ENCODE results near the gene PPP2R5B.

PPP2R5B gene

DNA sequence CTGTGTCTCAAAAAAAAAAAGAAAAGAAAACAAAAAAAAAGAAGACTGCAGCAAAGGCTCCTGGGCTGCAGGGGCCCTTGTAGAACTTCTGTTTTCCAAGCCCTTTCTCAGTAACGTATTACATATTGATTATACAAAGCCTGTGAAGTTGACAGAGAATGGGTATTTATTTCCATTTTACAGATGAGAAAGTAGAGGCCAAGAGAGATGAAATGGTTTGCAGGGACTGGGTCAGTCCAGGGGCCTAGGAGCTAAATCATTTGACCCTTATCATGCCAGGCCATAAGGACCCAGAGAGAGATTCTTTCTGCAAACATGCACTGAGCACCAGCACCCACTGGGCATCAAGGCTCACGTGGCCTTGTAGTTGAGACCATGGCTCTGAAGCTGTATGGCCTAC, 4.5 kb downstream of the PPP2R5B start:
- DNase-seq, result no peak

DNA sequence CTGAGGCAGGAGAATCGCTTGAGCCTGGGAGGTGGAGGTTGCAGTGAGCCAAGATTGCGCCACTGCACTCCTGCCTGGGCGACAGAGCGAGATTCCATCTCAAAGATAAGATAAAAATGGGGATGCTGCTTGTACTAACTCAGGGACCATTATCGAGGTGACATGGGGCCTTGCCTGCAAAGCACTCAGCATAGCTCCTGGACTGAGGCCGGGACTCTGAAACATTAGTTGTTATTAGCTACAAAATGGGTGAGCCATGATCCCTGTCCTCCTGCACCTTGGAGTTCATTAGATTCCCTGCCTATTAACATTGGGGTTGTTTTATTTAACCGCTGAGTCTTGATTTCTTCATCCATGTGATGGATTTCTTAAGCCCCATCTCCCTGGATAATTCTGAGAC, 5.1 kb downstream of the PPP2R5B start:
- DNase-seq, result no peak

GRCh38 chr11:64930340-64930739, 5.9 kb downstream of the PPP2R5B start:
- no peak for DNase-seq

GRCh38 chr11:64931290-64931689, 6.8 kb downstream of the PPP2R5B start:
- DNase-seq, result no peak

DNA sequence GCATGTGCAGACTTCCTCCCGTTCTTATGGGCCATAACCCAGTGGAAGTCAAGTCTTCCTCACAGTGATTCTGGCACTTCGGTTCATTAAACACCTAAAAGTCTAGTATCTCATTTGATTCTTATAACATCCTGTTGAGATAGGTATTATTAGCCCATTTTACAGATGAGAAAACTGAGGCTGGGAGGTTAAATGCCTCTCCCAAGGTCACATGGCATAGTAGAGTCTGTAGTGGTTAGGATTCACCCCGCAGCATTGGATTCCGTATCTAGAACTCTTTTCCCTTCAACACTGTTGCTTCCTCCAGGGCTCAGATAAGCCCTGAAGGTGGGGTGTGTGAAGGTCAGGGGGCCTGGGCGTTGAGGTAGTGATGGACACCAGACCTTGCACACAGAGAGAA, 7.8 kb downstream of the PPP2R5B start:
- DNase-seq, result no peak

- no peak for DNase-seq
Measured at GRCh38 chr11:64933213-64933934, 8.9 kb downstream of the PPP2R5B start.

DNA sequence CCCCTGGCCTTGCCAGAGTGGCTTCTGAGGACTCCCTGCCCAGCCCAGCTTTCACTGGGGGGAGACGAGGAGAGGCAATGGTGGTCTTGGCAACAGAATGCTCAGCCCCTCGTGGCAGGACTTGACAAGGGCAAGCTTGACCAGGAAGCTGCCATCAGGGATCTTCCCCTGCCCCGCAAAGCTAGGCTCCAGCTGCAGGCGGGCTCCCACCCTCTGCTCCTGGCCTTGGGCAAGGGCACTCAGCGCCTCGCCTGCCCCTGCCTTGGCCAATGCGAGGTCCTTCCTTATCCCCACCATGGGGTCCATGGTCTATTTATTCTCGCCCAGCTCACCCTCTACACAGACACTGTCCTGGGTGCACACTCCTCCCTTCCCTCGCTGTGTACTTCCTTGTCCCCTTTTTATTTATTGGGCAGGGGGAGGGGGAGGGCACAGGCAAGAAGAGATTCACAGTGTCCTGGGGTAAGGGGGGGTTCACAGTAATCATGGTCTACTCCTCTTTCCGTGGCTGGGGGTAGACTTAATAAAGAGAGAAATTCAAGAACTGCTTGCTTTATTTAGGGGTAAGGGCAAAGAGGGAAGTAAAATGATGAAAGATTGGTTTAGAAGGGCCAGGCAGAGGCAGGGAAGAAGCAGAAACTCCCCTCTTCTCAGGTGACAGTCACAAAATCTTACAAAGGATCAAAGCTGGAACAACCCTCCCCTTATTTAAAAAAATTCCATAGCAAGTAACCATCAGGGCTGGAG, 9.6 kb downstream of the PPP2R5B start:
- DNase-seq, result no peak

DNA sequence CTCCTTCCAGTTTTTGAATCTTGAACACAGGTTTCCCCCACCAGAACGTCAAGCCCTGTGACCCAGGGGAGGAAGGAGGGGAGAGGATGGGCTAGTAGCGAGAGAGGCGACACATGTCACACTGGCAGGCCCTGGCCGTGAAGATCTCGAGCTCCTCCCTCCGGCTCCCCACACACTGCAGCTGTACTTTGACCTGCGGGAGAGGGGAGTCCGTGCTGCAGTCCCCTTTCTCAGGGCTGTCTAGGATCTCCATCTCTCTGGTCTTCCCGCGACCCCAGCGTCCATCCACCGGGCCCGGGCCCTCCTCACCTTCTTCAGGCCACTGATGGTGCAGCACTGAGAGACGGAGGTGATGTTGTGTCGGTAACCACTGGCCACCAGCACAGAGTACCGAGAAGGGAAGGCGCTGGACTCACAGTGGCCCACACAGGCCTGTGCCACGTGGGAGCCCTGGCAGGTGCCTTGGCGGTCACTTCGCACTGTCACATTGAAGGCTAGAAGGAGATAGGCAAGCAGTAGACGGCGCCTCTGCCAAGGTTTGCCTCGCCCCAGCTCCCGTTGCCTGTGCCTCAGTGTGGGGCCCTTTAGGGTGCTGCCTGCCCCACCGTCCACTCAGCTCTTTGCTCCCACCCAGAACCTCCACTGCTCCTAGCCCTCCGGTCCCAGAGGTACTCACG, 10.3 kb downstream of the PPP2R5B start:
- no peak for DNase-seq

DNA sequence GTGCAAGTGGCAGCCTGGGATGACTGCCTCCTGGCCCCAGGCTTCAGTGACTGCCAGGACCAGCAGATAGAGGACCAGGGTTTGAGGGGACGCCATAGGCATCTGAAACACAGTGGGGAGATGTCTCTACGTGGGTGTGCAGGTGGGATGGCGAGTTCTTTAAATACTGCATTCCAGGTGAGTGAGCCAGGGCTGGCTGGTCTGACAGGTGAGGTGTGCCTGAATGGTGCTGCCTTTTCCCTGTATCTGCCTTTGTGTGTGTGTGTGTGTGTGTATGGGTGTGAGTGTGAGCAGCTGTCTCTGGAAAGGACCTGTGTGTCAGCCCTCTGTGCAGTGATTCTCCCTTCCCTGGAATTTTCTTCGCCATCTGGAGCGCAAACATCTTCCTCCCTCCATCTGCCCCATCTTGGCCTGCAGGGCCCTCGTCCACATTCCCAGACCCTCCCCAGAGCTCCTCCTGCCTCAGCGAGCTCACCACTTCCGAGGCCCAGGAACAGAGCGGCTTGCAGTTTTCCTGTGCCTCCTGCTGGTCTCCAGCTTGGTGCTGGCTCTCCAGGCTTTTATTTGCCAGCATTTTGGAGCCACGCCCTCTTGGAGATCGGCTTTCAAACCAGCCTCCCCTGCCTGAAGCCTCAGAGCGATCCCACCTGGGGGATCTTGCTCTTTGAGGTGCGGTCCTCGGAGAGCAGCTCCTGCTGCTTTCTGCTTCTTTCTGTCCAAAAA, 11.0 kb downstream of the PPP2R5B start, which contains the start of gene GPHA2:
Gene GPHA2 (minus strand): TSS at position 535 of the 723 bp plus-strand sequence. CDS start 433 bp downstream, at position 102.
- no peak for DNase-seq

GRCh38 chr11:64936539-64936938, 12.1 kb downstream of the PPP2R5B start:
- no peak for DNase-seq

DNA sequence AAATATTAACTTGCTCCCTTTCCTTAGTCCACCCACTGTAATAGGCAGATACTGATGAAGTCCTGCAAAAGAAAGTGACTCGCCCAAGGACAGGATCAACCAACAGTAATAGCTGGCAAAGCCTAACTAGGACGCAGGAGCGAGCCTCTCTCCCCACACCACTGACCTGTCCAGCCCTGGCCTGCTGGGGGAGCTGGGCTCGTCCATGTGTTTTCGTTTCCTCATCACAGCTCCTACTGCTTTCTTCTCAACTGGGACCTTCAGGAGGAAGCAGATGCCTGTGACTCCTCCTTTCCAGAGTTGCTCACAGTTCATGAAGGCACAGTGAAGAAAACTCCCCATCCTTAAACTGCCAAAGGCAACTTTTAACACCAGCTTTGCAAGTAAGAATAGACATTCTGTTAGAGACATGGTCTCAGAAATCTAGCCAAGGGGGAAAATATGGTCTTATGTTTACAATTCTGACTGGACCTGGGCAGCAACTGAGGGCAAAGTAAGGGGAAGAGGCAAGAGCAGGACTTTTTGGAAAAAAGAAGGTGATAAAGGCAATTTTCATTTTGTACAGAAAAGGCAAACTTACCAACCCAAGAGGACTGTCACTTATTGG, 22.8 kb downstream of the PPP2R5B start:
- DNase-seq, result no peak

DNA sequence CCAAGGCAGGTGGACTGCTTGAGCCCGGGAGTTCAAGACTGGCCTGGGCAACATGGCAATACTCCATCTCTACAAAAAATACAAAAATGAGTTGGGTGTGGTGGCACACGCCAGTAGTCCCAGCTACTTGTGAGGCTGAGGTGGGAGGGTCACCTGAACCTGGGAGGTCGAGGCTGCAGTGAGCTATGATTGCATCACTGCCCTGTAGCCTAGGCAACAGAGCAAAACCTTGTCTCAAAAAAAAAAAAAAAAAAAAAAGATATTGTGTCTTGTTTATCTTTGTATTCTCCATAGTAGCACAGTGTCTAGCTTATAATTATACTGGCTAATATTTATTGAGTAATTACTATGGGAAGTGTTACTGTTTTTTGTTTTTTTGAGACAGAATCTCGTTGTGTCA, 27.0 kb downstream of the PPP2R5B start:
- DNase-seq, result no peak

GRCh38 chr11:64954201-64954600, 29.7 kb downstream of the PPP2R5B start:
- DNase-seq, result no peak

DNA sequence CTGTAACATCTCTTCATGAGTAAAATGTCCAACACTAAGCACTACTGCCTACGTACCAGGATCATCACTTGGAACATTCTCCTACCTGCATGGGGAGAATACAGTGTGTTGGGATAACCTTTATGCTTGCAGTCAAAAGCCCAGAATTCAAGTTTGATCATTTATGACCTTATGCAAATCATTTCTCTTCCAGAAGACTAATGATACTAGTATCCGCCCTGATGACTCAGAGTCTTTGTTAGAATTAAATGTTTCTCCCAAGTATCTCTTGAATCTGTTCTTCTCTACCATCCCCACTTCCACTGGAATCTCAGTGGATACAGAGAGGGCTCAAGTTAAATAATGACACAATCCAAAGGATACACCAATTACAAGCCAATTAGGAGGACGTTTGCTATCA, 35.0 kb downstream of the PPP2R5B start:
- DNase-seq, result no peak

- DNase-seq, result no peak
Measured at GRCh38 chr11:64960719-64961118, 36.2 kb downstream of the PPP2R5B start.

- no peak for DNase-seq
Measured at GRCh38 chr11:64963072-64963631, 38.7 kb downstream of the PPP2R5B start.

DNA sequence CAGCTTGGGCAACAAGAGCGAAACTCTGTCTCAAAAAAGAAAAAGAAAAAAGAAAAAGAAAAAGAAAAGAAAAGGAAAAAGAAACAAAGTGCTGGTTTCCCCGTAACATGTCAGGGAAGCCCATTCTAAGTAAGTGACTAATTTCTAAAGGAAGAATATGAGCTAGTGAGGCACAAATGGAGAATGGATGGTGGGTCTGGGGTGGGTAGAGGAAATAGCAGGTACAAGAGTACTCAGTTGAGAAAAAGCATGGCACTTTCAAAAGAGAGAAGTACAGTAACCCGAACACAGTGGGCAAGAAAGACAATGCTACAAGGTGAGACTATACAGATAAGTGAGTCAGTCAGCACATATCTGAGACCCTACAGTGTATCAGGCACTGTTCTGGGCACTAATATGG, 42.9 kb downstream of the PPP2R5B start:
- DNase-seq, result no peak

- DNase-seq, result no peak
Measured at GRCh38 chr11:64969209-64969608, 44.7 kb downstream of the PPP2R5B start.

GRCh38 chr11:64970731-64971151, 46.3 kb downstream of the PPP2R5B start:
- no peak for DNase-seq

GRCh38 chr11:64971421-64972233, 47.1 kb downstream of the PPP2R5B start, which contains the start of gene MAJIN:
MAJIN (minus strand) TSS chr11:64972108; CDS start chr11:64959405, 12,703 bp downstream.
- DNase-seq, result peak in 44 of 56 donors; percentile 6 to 75 (median 38)
